HG03139 (cell line): ENCODE data around the gene FAAH2.
"Not testable (repeated sequence)": the region's sequence is repeated elsewhere in the genome, so short reads cannot be mapped to it uniquely, and the experiment has no call there.

Experiments
- ATAC-seq: cut with Tn5 transposase; IDR thresholded peaks from one replicate; pipeline ENCODE4 v1.9.1; 2021; ENCODE audit not compliant: unreplicated experiment

FAAH2 gene, protein sequence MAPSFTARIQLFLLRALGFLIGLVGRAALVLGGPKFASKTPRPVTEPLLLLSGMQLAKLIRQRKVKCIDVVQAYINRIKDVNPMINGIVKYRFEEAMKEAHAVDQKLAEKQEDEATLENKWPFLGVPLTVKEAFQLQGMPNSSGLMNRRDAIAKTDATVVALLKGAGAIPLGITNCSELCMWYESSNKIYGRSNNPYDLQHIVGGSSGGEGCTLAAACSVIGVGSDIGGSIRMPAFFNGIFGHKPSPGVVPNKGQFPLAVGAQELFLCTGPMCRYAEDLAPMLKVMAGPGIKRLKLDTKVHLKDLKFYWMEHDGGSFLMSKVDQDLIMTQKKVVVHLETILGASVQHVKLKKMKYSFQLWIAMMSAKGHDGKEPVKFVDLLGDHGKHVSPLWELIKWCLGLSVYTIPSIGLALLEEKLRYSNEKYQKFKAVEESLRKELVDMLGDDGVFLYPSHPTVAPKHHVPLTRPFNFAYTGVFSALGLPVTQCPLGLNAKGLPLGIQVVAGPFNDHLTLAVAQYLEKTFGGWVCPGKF

DNA sequence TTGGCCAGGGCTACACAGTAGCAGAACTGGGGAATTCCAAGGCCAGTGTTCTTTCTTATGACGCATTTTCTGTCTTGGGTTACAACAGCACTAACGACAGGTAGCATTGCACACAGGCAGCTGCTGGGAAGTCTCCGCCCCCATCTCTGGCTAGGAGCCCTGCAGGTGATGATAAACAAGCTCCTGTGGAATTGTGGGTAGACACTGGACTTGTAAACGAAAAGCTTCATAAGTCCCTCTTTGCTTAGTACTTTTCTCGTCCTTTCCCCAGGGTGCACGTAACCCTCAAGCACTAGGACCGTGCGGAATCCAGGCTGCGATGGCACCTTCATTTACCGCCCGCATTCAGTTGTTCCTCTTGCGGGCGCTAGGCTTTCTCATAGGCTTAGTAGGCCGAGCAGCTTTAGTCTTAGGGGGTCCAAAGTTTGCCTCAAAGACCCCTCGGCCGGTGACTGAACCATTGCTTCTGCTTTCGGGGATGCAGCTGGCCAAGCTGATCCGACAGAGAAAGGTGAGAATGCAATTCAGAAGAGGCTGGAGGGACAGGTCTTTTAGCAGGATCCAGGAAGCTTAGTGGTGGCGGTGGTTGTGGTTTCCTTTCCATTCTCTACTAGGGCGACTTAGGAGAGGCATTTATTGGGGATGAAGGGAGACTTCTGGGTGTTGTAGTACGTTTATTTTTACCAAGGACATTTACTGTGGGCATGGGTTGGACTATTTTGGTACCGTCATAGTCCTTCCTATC, at the start of gene FAAH2:
FAAH2 (plus strand) TSS at position 200 of the 745 bp plus-strand sequence; CDS start at position 320, 120 bp downstream.
- peak; percentile 93 for ATAC-seq

DNA sequence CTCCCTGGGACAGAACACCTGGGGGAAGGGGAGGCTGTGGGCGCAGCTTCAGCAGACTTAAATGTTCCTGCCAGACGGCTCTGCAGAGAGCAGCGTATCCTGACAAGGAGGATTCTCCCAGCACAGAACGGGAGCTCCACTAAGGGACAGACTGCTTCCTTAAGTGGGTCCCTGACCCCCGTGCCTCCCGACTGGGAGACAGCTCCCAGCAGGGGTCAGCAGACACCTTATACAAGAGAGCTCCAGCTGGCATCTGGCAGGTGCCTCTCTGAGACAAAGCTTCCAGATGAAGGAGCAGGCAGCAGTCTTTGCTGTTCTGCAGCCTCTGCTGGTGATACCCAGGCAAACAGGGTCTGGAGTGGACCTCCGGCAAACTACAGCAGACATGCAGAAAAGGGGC, 44.5 kb upstream of the FAAH2 start:
- ATAC-seq: no peak

DNA sequence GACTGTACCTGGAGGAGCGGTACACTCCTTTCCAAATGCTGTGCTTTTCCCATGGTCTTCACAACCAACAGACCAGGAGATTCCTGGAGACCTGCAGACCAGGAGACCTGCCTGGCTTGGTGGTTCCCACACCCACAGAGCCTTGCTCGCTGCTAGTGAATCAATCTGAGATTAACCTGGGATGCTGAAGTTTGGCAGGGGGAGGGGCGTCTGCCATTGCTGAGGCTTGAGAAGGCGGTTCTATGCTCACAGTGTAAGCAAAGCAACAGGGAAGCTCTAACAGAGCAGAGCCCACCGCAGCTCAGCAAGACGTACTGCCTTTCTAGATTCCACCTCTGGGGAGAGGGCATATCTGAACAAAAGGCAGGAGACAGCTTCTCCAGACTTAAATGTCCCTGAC, 34.5 kb upstream of the FAAH2 start:
- no peak for ATAC-seq

DNA sequence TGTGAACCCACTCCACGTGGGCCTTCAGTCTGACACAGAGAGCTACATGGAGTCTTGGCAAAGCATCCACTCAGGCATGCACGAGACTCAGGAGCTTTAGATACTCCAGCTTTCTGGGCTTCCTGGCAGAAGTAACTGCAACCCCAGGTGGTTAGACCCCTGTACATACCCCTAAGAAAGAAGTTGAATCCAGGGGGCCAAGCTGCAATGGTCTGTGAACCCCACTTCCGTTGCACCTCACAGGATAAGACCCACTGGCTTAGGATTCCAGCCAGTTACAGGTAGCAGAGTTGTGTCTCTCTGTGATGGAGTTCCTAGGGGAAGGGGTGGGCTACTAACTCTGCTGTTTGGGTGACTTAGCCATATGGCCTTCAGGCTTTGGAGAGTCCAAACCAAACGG, 21.4 kb upstream of the FAAH2 start:
- ATAC-seq: no peak

DNA sequence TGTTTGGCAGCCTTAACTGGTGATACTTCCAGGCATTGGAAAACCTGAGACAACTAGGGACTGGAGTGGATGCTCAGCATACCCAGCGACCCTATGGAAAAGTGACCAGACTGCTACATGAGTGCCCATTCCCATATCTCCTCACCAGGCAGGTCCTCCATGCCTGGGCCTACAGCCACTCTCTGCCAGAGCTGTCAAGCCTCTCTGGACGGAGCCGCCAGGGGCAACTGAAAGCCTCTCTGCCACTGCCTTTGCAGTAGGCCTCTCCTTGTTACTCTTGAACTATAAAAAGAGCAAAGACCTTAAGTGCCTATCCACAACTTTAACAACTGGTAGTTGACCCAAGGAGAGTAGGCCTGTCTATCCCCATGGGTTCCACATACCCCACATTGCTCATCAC, 20.2 kb upstream of the FAAH2 start:
- no peak for ATAC-seq

DNA sequence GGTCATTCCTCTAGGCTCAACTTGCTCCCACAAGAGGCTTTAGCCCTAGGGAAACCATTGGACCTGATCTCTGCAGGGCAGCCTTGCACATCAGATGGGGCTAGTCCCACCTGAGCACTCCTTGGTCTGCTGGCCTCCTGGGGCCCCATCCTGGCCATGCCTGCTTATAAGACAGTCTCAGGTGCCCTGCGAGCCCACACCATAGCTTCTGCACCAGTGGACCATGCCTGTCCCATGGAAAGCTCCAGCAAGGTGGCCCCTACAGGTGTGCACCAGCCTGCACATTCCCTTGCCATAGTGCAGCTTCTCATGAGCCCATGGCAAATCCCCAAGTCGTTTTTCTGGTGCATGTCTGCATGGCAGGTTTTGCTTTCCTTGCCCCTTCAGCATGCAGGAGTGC, 19.6 kb upstream of the FAAH2 start:
- no peak for ATAC-seq

DNA sequence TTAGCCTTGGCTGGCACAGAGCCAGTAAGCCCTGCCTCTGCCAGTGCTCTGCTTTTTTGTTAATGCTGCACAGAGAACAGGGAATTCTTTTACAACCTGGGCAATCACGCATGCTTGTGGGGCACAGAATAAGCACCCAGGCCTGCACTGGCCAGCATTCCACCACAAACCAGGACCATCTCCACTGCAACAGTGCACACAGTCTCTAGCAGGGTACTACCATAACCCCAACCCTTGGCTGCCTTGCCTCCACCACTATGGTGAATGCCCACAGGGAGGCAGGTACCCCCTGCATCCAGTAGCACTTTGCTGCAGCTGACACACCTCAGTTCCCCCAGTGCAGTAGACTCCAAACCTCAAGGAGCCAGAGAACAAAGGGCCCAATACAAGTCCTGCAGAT, 19.2 kb upstream of the FAAH2 start:
- ATAC-seq: no peak

DNA sequence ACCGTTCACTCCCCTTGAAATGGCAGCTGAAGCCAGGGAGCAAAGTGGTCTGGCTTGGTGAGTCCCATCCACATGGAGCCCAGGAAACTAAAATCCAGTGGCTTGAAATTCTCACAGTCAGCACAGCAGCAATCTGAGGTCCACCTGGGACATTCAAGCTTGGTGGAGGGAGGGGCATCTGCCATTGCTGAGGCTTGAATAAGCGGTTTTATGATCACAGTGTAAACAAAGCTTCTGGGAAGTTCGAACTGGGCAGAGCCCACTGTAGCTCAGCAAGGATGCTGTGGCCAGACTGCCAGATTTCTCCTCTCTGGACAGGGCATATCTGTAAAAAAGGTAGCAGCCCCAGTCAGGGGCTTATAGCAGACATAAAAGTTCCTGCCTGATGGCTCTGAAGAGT, 15.5 kb upstream of the FAAH2 start:
- ATAC-seq: no peak

DNA sequence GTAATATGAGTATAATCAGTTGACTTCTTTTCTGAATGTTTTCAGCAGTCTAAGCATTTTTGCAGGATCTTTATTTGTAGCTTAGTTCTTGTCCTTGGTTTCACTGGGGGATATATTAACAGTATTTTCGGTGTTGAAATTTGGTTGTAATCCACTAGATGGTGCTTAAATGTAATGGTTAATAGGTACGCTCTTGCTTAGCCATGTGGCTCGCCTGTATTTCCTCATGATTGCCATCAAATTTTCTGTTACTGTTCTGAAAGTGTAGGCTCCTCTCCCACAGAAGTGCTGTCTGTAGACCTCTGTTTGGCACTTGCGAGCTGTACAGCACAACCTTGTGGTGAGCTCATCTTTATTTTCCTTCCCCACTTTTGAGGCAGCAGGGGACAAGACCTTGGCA, 3.9 kb upstream of the FAAH2 start:
- no peak for ATAC-seq

DNA sequence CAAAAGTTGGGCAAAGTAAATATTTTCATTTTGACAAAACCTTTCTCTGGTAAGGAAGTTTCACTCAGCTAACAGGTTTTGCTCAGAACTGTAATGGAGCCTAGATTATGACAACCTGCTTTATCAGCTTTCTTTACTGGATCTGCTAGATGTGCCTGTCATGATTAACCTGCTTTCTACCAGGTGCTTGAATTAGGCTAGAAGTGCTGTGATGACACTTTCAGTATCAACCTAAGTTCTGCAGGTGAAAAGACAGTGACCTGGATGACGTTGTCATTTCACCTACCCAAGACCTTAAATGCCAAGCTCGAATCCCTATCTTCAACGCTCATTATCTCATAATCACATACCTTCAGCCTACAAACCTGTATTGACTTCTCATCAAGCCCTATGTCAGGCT, 1.5 kb upstream of the FAAH2 start:
- no peak for ATAC-seq

DNA sequence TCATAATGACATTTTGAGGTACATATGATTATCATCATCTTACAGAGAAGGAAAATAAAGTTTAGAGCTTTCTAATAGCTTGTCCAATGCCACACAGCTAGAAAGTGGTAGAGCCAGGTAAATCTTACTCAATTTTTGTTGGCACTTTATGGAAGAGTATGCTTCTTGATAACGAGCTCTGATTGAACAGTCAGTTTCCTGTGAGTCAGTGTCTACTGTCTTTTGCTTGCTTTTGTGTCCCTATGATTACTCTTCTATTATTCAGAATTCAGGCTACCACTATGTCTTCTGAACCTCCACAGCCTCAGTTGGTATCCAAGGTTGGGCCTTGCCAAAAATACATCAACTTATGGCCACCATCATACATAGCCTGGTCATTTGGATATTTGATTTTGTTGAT, 2.6 kb downstream of the FAAH2 start:
- ATAC-seq: no peak

DNA sequence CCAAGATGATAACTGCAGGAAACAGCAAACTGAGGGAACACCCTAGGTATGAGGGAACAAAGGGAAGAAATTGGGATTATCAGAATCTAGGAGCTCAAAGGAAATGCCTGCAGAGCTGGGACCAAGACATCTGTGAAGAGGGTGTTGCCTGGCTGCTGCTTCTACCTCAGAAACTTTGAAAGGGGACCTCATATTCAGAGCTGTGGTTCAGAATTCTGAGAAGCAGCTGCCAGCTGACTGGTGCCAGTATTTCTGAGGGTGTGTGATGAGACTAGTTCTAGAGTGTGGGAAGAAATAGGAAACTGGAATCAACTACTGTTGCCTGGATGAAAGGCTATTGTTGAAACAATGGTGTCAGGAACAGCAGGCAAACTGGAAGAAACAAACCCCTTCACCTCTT, 8.5 kb downstream of the FAAH2 start:
- ATAC-seq: no peak

DNA sequence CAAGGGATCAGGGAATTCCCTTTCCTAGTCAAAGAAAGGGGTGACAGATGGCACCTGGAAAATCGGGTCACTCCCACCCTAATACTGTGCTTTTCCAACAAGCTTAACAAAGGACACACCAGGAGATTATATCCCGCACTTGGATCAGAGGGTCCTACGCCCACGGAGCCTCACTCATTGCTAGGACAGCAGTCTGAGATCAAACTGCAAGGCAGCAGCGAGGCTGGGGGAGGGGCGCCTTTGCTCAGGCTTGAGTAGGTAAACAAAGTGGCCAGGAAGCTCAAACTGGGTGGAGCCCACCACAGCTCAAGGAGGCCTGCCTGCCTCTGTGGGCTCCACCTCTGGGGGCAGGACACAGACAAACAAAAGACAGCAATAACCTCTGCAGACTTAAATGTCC, 9.2 kb downstream of the FAAH2 start:
- ATAC-seq: not testable (repeated sequence)

DNA sequence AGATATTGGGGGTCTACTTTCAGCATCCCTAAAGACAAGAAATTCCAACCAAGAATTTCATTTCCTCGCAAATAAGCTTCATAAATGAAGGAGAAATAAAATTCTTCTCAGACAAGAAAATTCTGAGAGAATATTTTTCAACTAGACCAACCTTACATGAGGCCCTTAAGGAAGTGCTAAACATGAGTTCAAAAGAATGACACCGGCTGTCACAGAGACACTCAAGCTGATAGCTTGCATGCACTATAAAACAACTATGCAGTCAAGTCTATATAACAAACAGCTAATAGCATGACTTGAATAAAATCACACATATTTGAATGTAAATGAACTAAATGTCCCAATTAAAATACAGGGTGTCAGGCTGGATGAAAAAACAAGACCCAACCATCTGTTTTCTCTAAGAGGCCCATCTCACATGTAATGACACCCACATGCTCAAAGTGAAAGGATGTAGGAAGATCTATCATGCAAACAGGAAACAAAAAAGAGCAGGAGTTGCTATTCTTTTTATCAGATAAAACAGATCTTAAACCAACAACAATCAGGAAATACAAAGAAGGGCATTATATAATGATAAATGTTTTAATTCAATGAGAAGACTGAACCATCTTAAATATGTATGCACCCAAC, 27.2 kb downstream of the FAAH2 start:
- no peak for ATAC-seq

DNA sequence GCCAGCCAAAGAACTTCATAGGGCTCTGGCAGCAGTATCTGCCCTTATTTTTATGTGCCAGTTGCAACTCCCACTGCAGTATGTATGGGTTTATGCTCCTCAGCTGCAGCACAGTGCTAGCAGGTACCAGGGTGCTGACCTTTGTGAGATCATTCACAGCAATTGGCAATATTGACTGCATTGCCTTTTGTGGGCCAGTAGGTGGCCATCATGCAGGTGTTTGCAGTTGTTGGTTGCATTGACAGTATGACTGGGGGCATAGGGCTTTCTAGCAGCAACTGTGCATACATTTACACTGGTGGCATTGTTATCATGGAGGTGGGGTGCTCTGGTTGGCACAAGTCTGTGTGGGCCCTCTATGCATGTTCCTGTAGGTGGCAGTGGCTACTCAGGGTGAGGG, 42.5 kb downstream of the FAAH2 start:
- ATAC-seq: no peak

DNA sequence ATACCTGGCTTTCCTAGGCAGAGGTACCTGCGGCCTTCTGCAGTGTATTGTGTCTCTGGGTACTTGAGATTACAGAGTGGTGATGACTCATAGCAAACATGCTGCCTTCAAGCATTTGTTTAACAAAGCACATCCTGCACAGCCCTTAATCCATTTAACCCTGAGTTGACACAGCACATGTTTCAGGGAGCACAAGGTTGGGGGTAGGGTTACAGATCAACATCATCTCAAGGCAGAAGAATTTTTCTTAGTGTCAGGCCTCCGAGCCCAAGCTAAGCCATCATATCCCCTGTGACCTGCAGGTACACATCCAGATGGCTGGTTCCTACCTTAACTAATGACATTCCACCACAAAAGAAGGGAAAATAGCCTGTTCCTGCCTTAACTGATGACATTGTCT, 49.3 kb downstream of the FAAH2 start:
- not testable (repeated sequence) for ATAC-seq

DNA sequence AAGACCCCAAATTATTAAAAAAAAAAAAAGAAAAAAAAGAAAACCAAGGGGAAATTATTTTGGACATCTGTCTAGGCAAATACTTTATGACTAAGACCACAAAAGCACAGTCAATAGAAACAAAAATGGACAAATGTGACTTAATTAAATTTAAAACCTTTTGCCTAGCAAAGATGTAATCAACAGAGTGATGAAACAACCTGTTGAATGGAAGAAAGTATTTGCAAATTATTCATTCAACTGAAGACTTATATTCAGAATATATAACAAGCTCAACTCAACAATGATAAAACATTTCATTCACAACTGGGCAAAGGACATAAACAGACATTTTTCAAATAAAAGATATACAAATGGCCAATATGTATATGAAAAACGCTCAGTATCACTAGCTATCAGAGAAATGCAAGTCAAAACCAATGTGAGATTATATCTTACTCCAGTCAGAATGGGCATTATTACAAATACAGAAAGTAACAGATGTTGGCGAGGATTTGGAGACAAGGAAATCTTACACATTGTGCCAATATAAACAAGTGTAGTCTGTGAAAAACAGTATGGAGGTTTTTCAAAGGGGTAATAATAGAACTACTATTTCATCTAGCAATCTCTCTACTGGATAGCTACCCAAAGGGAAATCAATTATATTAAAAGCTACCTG, 67.1 kb downstream of the FAAH2 start:
- no peak for ATAC-seq

DNA sequence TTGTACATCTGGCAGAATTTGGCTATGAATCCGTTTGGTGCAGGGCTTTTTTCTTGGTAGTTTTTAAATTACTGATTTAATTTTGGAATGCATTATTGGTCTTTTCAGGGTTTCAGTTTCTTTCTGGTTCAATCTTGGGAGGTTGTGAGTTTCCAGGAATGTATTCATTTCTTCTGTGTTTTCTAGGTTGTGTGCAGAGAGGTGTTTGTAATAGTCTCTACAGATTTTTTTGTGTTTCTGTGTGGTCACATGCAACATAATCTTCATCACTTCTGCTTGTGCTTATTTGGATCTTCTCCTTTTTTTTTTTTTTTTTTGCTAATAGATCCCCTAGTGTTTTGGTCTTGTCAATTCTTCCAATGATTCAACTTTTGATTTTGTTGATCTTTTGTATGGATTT, 77.6 kb downstream of the FAAH2 start:
- ATAC-seq: no peak

DNA sequence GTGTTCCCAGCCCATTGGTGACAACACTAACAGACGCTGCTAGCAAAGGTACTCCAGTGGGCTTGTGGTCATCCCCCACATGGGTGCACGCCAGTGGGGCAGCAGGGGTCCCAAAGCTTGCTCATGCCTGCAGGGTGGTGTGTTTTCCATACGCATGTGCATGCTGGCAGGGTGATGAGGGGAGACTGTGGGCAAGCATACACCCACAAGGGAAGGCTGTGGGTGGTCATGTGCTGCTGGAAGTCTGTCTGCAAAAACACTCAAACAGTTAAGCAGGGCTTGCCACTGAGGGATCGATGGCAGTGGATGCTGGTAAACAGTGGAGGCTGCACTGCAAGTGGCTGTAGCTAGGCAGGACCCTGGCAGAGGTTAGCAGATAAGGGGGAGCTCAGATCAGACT, 79.9 kb downstream of the FAAH2 start:
- ATAC-seq: no peak

DNA sequence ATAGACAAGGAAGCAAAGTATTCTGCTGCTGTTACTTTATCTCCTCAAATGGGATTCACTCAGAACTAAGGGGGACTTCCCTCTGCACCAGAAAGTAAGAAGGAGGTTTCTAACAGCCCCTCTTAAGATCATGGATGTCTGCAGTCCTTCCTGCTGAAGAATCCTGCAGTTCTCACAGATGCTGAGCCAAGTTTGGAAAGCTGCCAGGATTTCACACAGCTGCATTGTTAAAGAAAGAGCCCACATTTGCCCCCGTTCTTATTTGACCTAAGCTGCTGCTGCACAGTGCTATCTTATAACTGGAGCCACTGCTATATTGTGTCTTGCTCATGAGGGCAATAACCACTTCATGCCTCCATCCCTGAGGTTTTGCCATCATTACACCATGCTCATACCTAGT, 81.1 kb downstream of the FAAH2 start:
- ATAC-seq: no peak

DNA sequence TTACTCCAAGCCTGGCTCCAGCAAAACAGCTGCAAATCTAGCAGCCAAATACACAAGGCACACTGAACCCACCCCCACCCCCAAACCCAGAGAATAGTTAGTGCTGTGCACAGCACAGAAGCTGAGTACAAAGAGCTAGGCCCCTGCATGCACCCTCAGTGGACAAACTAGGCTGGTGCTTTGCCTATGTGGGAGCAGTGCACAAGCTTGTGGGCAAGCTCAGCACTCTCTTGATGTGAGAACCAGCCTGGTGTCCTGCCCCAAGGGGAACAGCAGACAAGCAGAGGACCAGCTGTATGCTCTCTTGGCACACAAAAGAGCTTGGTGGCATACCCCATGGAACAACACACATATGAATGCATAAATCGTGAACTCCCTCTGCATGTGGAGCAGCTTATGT, 81.7 kb downstream of the FAAH2 start:
- no peak for ATAC-seq
